ENCODE measurements around the gene ERVFRD-1.

The ERVFRD-1 gene

DNA sequence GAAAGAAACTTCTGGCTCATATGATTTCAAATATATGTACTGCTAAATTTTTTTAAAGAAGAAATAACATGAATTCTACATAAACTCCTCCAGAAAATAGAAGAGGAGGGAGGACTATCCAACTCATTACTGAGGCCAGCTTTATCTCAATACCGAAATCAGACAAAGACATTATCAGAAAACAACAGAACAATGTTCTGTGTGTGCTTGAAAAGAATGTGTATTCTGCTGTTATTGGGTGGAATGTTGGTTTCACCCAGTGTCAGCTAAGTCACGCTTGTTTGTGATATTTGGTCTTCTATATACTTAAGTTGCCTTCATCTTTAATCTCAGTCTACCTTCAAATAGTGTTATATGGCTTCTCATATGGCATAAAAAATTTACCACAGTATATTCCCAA lies 48.8 kb downstream of the ERVFRD-1 start:
- no peak for DNase-seq (ENCODE audit: low read depth)
- TF ChIP-seq, protein P1, sequence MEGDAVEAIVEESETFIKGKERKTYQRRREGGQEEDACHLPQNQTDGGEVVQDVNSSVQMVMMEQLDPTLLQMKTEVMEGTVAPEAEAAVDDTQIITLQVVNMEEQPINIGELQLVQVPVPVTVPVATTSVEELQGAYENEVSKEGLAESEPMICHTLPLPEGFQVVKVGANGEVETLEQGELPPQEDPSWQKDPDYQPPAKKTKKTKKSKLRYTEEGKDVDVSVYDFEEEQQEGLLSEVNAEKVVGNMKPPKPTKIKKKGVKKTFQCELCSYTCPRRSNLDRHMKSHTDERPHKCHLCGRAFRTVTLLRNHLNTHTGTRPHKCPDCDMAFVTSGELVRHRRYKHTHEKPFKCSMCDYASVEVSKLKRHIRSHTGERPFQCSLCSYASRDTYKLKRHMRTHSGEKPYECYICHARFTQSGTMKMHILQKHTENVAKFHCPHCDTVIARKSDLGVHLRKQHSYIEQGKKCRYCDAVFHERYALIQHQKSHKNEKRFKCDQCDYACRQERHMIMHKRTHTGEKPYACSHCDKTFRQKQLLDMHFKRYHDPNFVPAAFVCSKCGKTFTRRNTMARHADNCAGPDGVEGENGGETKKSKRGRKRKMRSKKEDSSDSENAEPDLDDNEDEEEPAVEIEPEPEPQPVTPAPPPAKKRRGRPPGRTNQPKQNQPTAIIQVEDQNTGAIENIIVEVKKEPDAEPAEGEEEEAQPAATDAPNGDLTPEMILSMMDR (conservative IDR thresholded peaks at IDR 0.05; ENCODE audit: low read length), result no peak
- no peak overlapping the region for H3K4me3 ChIP-seq (ENCODE audit: low read length)

DNA sequence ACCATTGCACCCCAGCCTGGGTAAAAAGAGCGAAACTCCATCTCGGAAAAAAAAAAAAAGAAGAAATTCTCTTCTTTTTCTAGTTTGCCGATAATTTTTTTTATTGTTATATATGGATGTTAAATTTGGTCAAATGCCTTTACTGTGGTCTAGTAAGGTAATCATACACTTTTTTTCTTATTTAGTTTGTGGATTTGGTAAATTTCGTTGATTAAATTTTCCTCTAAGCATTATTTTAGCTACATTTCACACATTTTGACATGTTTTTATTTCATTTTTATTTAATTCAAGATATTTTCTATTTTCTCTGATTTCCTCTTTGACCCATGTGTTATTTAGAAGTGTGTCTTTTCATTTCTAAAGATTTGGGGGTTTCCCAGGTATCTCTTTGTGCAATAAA lies 49.4 kb downstream of the ERVFRD-1 start:
- TF ChIP-seq, protein P1 (conservative IDR thresholded peaks at IDR 0.05; ENCODE audit: low read length), result no peak
- no peak overlapping the region for H3K4me3 ChIP-seq (ENCODE audit: low read length)
- DNase-seq (ENCODE audit: low read depth), result no peak

DNA sequence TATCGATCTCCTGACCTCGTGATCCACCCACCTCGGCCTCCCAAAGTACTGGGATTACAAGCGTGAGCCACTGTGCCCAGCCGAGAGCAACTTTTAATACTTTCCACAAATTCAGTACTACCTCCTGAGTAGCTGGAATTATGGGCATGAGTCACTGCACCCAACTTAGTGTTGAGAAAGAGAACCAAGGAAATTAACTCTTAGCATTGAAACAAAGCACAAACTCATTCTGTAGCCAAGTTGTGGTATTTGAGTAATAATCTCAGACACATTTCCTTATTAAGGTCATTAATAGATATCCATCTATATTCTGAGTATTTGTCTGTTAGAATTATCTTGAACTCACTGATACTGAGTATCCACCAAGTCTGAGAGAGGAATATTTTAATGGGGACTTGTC lies 53.1 kb downstream of the ERVFRD-1 start:
- no peak for DNase-seq (ENCODE audit: low read depth)
- no peak overlapping the region for H3K4me3 ChIP-seq (ENCODE audit: low read length)
- TF ChIP-seq, protein P1 (conservative IDR thresholded peaks at IDR 0.05; ENCODE audit: low read length), result no peak

DNA sequence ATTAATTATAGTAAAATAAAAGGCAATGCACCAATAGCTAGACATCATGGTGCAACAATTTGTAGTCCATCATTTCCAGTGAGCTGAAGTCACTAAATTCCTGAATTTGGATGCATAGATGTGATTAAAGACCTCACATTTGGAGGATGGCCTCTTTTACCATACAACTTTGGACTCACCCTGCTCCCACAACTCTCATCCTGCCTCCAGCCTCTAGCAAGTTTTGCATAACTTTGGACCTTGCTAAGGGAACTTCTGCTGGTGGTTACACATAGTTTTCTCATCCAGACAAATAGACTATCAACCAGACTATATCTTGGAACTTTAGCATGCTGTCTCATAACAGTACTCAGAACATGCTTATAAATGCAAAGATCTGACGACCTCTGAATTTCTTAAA lies 54.7 kb downstream of the ERVFRD-1 start:
- no peak overlapping the region for H3K4me3 ChIP-seq (ENCODE audit: low read length)
- no peak for DNase-seq (ENCODE audit: low read depth)
- TF ChIP-seq, protein P1 (conservative IDR thresholded peaks at IDR 0.05; ENCODE audit: low read length), result no peak

DNA sequence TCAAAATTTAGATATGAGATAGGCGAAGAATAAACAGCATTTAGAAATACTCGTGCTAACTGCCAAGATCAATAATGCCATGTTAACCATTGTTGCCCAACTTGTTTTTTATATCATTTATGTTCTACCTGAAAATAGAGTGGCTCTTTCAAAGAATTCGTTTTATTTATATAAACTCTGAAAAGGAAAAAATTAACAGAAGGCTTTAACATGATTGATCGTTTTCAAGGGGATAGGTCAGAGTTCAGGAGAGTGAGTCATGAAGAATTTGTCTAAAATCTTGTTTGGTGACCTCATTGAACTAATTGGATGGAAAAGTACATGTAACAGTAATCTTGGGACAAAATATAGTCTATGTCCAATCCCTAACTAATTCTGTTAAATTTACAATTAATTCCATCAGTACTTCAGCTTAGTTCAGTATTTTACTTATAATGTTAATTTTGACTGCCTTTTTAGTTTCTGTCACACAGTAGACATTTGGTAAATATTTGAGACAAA lies 56.3 kb downstream of the ERVFRD-1 start:
- no peak for DNase-seq (ENCODE audit: low read depth)

DNA sequence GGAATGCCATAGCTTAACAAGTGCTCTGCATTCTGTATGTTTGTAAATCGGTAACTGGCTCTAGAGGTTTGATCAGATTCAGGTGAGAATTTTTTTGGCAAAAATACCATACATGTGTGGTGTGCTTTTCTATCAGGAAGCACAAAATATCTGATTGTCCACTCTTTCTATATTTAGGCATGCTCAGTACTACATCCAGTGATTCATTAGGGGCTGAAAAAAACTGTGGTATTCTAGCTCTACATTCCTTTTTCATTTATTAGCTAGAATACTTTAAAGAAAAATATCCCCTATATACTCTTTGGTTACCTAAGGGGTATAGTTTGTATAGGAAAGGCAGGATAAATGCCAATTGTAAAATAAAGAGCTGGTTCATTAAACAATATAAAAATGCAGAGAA lies 56.8 kb downstream of the ERVFRD-1 start:
- no peak overlapping the region for H3K4me3 ChIP-seq (ENCODE audit: low read length)
- TF ChIP-seq, protein P1 (conservative IDR thresholded peaks at IDR 0.05; ENCODE audit: low read length), result no peak
- DNase-seq (ENCODE audit: low read depth), result no peak

More for the DNA sequence above, 56.3 kb downstream of the ERVFRD-1 start:
- H3K4me3 ChIP-seq (ENCODE audit: low read length), result no peak overlapping the region
- TF ChIP-seq, protein P1 (conservative IDR thresholded peaks at IDR 0.05; ENCODE audit: low read length), result no peak

DNA sequence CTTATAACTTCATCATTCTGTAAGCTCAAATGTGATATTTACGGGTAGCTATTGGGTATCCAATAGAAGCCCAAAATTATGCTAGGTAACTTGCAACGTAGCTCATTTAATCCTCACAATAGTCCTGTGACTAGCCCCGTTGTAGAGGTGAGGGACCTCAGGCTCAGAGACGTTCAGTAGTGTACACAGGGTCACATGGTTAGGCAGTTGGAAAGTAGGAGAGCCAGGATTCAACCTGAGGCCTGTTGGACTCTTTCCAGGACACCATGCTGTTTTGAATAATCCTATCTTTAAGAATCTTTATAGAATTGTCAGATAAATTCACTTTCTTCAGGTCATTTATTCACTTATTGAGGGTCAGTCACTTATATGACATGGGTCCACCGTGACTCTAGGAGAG lies 58.2 kb downstream of the ERVFRD-1 start:
- DNase-seq (ENCODE audit: low read depth), result no peak
- H3K4me3 ChIP-seq (ENCODE audit: low read length), result no peak overlapping the region
- TF ChIP-seq, protein P1 (conservative IDR thresholded peaks at IDR 0.05; ENCODE audit: low read length), result no peak
